ENCODE data around the gene GCN1. TPM values are rescaled to one million over a fixed set of nuclear protein-coding genes. Genes with fewer than 3 reads are reported as not detected.

Gene GCN1
- total RNA-seq, 6 experiments from 2014 or later: 76.5 to 102 (median 83.1) TPM

- H3K9me3 Mint-ChIP-seq: no peaks in the 10 kb centered on the region
- peaks cover 18% of the 10 kb centered on the region for H3K4me1 Mint-ChIP-seq (ENCODE audit: low read depth)
- DNase-seq: no peak
- H3K27ac Mint-ChIP-seq: no peak overlapping the region
- H3K4me3 Mint-ChIP-seq: no peak overlapping the region
- H3K27me3 Mint-ChIP-seq (ENCODE audit: insufficient read depth): peaks cover 3% of the 10 kb centered on the region
- TF ChIP-seq, protein P1, sequence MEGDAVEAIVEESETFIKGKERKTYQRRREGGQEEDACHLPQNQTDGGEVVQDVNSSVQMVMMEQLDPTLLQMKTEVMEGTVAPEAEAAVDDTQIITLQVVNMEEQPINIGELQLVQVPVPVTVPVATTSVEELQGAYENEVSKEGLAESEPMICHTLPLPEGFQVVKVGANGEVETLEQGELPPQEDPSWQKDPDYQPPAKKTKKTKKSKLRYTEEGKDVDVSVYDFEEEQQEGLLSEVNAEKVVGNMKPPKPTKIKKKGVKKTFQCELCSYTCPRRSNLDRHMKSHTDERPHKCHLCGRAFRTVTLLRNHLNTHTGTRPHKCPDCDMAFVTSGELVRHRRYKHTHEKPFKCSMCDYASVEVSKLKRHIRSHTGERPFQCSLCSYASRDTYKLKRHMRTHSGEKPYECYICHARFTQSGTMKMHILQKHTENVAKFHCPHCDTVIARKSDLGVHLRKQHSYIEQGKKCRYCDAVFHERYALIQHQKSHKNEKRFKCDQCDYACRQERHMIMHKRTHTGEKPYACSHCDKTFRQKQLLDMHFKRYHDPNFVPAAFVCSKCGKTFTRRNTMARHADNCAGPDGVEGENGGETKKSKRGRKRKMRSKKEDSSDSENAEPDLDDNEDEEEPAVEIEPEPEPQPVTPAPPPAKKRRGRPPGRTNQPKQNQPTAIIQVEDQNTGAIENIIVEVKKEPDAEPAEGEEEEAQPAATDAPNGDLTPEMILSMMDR (IDR thresholded peaks at IDR 0.05): no peak
- H3K36me3 Mint-ChIP-seq (ENCODE audit: low read depth): peaks cover 14% of the 10 kb centered on the region
Measured at GRCh38 chr12:120164293-120164692, 30.2 kb downstream of the GCN1 start.

- Mint-ChIP-seq H3K27me3 (ENCODE audit: insufficient read depth) (no peaks in the 10 kb centered on the region; the same call in 1 of the 2 replicates), H3K27ac (no peak overlapping the region), H3K36me3 (ENCODE audit: low read depth) (peaks cover 11% of the 10 kb centered on the region), H3K4me1 (ENCODE audit: low read depth) (peaks cover 7% of the 10 kb centered on the region), H3K9me3 (no peaks in the 10 kb centered on the region), H3K4me3 (no peak overlapping the region)
- no peak for DNase-seq
- TF ChIP-seq, protein P1 (IDR thresholded peaks at IDR 0.05): no peak
Measured at GRCh38 chr12:120162763-120163162, 31.8 kb downstream of the GCN1 start.

- no peaks in the 10 kb centered on the region for H3K4me1 Mint-ChIP-seq (ENCODE audit: low read depth)
- no peaks in the 10 kb centered on the region; the same call in 1 of the 2 replicates for H3K27me3 Mint-ChIP-seq (ENCODE audit: insufficient read depth)
- H3K27ac Mint-ChIP-seq: no peak overlapping the region
- H3K9me3 Mint-ChIP-seq: no peaks in the 10 kb centered on the region
- DNase-seq: no peak
- TF ChIP-seq, protein P1 (IDR thresholded peaks at IDR 0.05): no peak
- H3K36me3 Mint-ChIP-seq (ENCODE audit: low read depth): peaks cover 18% of the 10 kb centered on the region
- no peak overlapping the region for H3K4me3 Mint-ChIP-seq
Measured at GRCh38 chr12:120161852-120162251, 32.7 kb downstream of the GCN1 start.

- Mint-ChIP-seq H3K36me3 (ENCODE audit: low read depth) (peaks cover 25% of the 10 kb centered on the region), H3K4me3 (no peak overlapping the region), H3K27me3 (ENCODE audit: insufficient read depth) (no peaks in the 10 kb centered on the region; the same call in 1 of the 2 replicates), H3K9me3 (no peaks in the 10 kb centered on the region), H3K27ac (no peak overlapping the region), H3K4me1 (ENCODE audit: low read depth) (no peaks in the 10 kb centered on the region)
- TF ChIP-seq, protein P1 (IDR thresholded peaks at IDR 0.05): no peak
- no peak for DNase-seq
Measured at GRCh38 chr12:120159509-120160237, 34.8 kb downstream of the GCN1 start.

DNA sequence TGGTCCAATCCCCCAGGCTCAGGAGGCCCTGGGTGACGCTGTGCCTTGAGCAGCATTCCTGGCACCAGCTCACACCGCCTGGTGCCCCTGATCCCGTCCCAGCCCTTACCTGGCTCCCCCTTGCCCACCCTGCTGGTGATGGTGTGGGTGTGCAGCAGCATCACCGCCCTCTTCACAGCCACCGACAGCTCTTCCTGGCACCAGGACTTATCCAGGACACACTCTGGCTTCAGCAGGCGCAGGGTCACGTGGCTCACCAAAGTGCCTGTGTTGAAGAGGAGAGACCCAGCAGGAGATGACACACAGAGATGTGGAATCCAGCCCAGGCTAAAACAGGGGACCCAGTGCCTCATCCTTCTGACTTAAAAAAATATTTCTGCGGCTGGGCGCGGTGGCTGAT, 36.2 kb downstream of the GCN1 start:
- Mint-ChIP-seq H3K4me1 (ENCODE audit: low read depth) (no peaks in the 10 kb centered on the region), H3K27ac (no peak overlapping the region), H3K9me3 (no peaks in the 10 kb centered on the region), H3K36me3 (ENCODE audit: low read depth) (peaks cover 25% of the 10 kb centered on the region), H3K27me3 (ENCODE audit: insufficient read depth) (no peaks in the 10 kb centered on the region; the same call in 1 of the 2 replicates), H3K4me3 (no peak overlapping the region)
- DNase-seq: no peak
- TF ChIP-seq, protein P1 (IDR thresholded peaks at IDR 0.05): no peak
